ENCODE data around the gene EPHA8.

Gene EPHA8

GRCh38 chr1:22626237-22627157, 63.2 kb downstream of the EPHA8 start:
- TF ChIP-seq CTCF (IDR thresholded peaks at IDR 0.05): no peak

GRCh38 chr1:22627331-22627730, 64.0 kb downstream of the EPHA8 start:
- TF ChIP-seq CTCF (IDR thresholded peaks at IDR 0.05): no peak

- TF ChIP-seq CTCF (IDR thresholded peaks at IDR 0.05): no peak
Observed at GRCh38 chr1:22628698-22629444, 65.6 kb downstream of the EPHA8 start.

- TF ChIP-seq CTCF (IDR thresholded peaks at IDR 0.05): no peak
Observed at GRCh38 chr1:22629886-22630285, 66.6 kb downstream of the EPHA8 start.

- no peak for TF ChIP-seq CTCF (IDR thresholded peaks at IDR 0.05)
Observed at GRCh38 chr1:22633697-22634463, 70.6 kb downstream of the EPHA8 start.

- no peak for TF ChIP-seq CTCF (IDR thresholded peaks at IDR 0.05)
Observed at GRCh38 chr1:22635436-22635835, 72.1 kb downstream of the EPHA8 start.

GRCh38 chr1:22636353-22636752, 73.1 kb downstream of the EPHA8 start, which contains the start of gene C1QA:
C1QA (plus strand) TSS chr1:22636628; CDS start chr1:22637617, 989 bp downstream.
- TF ChIP-seq CTCF (IDR thresholded peaks at IDR 0.05): no peak

All from LNCAP (cell line).